GM19023 (cell line): ENCODE results near the gene THUMPD3.
A peak's percentile ranks its signal among the peaks of the same experiment; 100 is the strongest.

Experiments used
- ATAC-seq: cut with Tn5 transposase; IDR thresholded peaks from one replicate; pipeline ENCODE4 v1.9.1; 2021; ENCODE audit warnings: mild to moderate bottlenecking, moderate library complexity; ENCODE audit not compliant: unreplicated experiment

THUMPD3 gene

DNA sequence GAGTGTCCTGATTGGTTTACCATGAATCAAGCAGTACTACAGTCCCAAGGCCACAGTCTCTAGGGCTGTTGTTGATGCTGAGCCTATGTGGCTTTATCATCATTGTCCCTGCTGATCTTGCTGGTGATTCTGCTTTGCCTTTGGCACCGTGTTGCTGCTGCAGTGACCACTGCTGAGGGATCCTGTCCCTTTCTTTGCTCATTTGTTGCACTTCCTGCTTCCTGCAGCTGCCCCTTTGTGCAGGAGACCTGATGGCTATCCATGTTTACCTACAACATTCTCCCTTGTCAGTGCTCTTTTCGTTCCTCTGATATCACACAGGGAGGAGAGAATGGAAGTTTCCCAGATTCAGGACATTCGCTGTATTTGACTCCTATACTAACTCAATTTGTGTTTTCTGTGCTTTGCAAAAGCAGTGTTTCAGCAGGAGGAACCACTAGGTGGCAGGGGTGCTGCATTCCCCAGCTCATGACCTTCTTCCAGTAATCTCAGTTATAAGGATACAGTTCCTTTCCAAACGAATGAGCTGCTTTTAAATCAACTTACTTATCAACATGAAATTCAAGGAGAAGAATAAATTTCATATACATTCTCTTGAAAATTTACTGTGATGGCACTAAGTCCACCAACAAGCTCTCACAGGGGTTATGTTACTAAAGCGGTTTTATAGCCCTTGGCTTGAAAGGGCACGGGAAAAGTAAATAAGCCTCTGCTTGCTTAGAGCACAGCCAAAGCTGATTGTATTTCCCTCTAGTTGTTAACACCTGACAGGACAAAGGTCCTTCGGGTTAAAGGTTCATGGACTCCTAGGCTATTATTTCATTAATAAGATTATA, 9.7 kb upstream of the THUMPD3 start:
- no peak for ATAC-seq

GRCh38 chr3:9361691-9362388, 1.0 kb upstream of the THUMPD3 start:
- no peak for ATAC-seq

GRCh38 chr3:9369508-9369907, 6.7 kb downstream of the THUMPD3 start:
- ATAC-seq = no peak

- ATAC-seq = no peak
Observed at GRCh38 chr3:9373465-9373864, 10.6 kb downstream of the THUMPD3 start.

DNA sequence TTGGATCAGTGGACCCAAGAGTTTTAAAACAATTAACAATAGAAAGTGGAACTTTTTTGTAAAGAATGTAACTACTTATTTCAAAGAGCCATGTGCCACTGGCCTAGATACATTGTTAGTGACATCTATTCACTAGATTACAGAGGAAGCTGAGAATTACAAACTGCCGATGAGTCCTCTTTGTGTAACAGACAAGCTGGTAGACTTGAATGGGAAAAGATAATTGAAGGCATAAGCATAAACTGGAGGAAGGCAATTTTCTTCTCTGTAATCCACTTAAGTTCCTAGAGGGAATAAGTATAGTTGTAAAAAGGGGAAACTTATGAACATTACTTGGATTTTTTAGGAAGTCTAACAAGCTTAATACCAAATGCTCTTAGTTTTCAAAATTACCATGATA, 15.1 kb downstream of the THUMPD3 start:
- ATAC-seq = no peak

GRCh38 chr3:9379327-9379726, 16.5 kb downstream of the THUMPD3 start:
- no peak for ATAC-seq

- ATAC-seq = no peak
Observed at GRCh38 chr3:9380014-9380413, 17.2 kb downstream of the THUMPD3 start.

DNA sequence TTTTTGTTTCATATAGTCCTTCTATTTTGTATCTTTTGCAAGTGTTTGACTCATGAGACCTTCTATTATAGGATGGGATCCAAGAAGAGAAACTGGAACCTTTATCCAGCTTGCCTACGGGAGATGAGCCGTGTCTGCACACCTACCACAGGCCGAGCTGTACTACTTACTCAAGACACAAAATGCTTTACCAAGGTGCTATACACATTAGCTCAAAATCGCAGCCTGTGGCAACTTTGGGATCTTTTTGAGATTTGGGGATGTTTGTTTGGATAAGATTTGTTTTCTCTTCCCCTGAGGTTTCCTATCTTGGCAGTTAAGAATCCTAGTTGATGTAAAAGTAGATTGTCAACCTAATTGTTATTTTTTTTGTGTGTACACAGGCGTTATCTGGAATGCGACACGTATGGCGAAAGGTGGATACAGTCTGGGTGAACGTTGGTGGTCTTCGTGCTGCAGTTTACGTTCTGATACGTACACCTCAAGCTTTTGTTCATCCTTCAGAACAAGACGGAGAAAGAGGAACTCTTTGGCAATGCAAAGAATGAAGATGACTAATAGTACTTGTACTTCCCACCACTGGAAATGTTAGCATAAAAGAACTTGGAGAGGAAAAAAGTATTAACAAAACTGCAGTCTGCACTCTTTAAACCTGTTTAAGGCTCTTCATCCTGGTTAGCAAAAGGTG, 21.4 kb downstream of the THUMPD3 start:
- ATAC-seq = no peak

- no peak for ATAC-seq
Observed at GRCh38 chr3:9385187-9386077, 22.6 kb downstream of the THUMPD3 start.

- ATAC-seq = no peak
Observed at GRCh38 chr3:9386078-9386459, 23.2 kb downstream of the THUMPD3 start.

DNA sequence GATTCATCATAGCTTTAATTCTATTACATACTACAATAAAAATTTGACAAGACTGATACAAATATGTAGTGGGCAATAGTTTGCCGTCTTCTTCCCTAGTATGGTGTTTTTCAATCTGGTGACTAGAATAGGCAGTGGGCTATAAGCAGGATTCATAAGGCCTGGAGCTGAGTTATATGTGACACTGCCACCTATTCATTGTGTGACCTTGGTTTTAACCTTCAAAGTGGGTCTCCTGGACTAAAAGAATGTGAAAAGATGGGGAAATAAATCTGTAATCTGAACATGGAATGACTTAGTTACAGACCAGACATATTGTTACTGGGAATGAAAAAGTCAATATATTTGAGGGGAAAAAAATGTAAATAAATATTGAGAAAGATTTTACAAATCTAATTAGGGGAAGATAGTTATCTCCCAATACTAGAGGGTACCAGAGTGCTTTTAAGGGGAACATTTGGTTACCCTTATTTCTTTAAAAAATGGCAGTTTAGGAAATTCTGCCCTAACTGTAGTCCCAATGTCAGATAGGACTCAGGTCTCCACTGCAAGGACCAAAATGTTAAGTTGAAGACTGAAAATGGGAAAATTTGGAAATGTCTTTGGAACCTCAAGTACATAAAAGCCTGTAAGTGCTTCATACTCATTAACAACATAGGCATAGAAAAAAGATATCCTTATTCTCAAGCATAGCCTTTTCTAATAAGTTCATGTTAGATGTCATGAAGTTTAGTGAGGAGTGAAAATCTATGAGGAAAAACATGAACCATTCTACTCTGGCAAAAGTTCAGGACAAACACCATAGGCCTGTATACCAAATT, 23.9 kb downstream of the THUMPD3 start:
- no peak for ATAC-seq

DNA sequence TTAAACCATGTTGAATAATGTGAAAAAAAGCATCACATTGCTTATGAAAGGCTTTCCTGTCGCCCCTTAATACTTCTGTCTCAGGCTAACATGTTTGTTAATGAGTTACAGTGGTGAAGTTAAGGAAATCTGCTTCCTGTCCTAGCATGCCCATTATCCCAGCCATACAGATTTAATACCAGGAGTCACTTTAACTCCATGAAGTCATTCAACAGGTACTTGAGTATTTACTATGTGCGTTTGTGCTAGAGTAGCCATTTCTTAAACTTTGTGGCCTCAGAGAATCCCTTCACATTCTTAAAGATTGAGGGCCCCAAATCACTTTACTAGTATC, 24.4 kb downstream of the THUMPD3 start:
- ATAC-seq = no peak

- no peak for ATAC-seq
Observed at GRCh38 chr3:9388142-9388541, 25.3 kb downstream of the THUMPD3 start.

- no peak for ATAC-seq
Observed at GRCh38 chr3:9388562-9389272, 25.9 kb downstream of the THUMPD3 start.

- no peak for ATAC-seq
Observed at GRCh38 chr3:9390265-9390888, 27.5 kb downstream of the THUMPD3 start.

DNA sequence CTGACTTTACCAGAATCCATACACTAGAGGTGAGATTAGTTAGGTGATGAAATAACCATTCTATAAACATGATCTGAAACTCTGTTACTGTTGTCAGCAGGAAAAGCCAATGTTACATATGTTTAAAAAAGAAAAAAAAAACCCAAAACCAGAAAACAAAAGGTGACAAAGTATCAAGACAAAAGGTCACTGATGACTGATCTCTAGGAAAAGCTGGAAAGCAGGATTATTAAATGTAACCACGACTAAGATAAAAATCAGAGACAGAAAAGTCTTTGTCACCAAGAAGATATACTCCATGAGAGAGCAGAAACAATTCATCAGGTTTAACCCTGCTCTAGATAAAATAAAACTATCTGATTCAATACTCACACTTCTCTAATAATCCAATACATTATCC, 29.2 kb downstream of the THUMPD3 start:
- ATAC-seq = no peak

GRCh38 chr3:9395570-9396300, 32.9 kb downstream of the THUMPD3 start:
- ATAC-seq = no peak

- ATAC-seq = peak; percentile 21
Observed at GRCh38 chr3:9396301-9396631, 33.4 kb downstream of the THUMPD3 start.
